ENCODE results near the gene GPBP1L1. TPM values are rescaled to one million over a fixed set of nuclear protein-coding genes. Genes with fewer than 3 reads are reported as not detected.
A peak's percentile ranks its signal among the peaks of the same experiment; 100 is the strongest.

The GPBP1L1 gene
- total RNA-seq, 2 experiments from 2014 or later: 116 to 125 TPM

DNA sequence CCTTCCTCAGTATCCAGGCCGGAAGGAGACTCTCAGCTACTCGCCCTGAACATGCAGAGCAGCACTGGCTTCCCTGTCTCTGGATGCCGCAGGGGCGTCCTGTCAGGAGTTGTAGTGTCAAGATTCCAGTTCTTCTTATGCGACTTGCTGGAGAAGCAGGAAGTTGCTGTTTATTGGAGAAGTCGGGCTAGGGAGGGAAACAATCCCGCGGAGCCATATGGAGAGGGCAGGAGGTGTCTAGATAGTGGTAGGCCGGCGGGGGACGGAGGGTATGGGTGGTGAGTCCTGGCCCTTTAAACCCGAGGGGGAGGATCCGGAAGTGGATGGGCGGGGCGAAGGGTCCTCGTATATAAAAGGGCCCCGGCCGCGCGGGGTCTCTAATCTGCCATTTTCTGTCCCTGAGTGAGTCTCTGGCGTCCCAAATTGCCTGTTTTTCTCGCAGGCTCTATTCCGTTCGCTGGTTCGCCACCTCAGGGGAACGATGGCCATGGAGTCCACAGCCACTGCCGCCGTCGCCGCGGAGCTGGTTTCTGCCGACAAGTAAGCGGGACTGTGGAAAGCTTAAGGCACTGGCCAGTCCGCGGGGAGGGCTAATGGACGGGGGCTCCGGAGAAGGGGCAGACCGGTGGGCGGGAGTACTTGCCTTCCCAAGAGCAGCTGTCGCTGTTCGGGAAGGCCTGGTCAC, 102.5 kb downstream of the GPBP1L1 start, which contains the start of gene NASP:
TSS of gene NASP (plus strand) at position 376 of the 685 bp plus-strand sequence. CDS start at position 482, 106 bp downstream.
- no peaks in the 10 kb centered on the region for H3K9me3 ChIP-seq (ENCODE audit: control insufficient read depth in 1 of 2, insufficient read depth in 1 of 2, low read length in 2 of 2)
- no peaks in the 10 kb centered on the region for H3K27me3 Mint-ChIP-seq
- H3K36me3 ChIP-seq (ENCODE audit: insufficient read depth, low read length): no peaks in the 10 kb centered on the region
- H3K4me1 Mint-ChIP-seq (ENCODE audit: low read depth): peaks cover 38% of the 10 kb centered on the region
- TF ChIP-seq, protein P1, sequence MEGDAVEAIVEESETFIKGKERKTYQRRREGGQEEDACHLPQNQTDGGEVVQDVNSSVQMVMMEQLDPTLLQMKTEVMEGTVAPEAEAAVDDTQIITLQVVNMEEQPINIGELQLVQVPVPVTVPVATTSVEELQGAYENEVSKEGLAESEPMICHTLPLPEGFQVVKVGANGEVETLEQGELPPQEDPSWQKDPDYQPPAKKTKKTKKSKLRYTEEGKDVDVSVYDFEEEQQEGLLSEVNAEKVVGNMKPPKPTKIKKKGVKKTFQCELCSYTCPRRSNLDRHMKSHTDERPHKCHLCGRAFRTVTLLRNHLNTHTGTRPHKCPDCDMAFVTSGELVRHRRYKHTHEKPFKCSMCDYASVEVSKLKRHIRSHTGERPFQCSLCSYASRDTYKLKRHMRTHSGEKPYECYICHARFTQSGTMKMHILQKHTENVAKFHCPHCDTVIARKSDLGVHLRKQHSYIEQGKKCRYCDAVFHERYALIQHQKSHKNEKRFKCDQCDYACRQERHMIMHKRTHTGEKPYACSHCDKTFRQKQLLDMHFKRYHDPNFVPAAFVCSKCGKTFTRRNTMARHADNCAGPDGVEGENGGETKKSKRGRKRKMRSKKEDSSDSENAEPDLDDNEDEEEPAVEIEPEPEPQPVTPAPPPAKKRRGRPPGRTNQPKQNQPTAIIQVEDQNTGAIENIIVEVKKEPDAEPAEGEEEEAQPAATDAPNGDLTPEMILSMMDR (IDR thresholded peaks at IDR 0.05): no peak
- H3K9me3 Mint-ChIP-seq: no peaks in the 10 kb centered on the region
- peak within 1 kb of the TSS; percentile 94 to 95 for H3K27ac ChIP-seq (ENCODE audit: low read depth in 1 of 2, low read length in 2 of 2)
- DNase-seq (peak; percentile 84 to 98 (median 92)), ATAC-seq (ENCODE audit: poor library complexity) (peak; percentile 53)
- H3K4me3 ChIP-seq (ENCODE audit: low read length): peak within 1 kb of the TSS; percentile 95
- CTCF ChIA-PET: interaction anchor here (0.6 to 2.4 kb wide), 4 partner anchors 58 to 102 kb away, joined by 3 to 6 read pairs (median 4); partner anchors contain the start of genes GPBP1L1 and PRDX1
- peaks cover 16% of the 10 kb centered on the region for H3K36me3 Mint-ChIP-seq (ENCODE audit: low read depth)
- intact Hi-C loops (cut with DNase I, micrococcal nuclease): loop anchor here (1.0 to 10.0 kb wide), 12 partner anchors 17 to 1879 kb away; partner anchors contain the start of genes BTBD19 (in 2 of the 2), DYNLT4 (in 2 of the 2), MUTYH (in 2 of the 2) and PLK3 (in 2 of the 2)
- POLR2A ChIA-PET: interaction anchor here (0.7 to 5.0 kb wide), 13 partner anchors 33 to 862 kb away, joined by 3 to 65 read pairs (median 11); partner anchors contain the start of genes AKR1A1, CCDC163, GPBP1L1 and HECTD3
- H3K27ac Mint-ChIP-seq: peak within 1 kb of the TSS; percentile 93
- H3K4me1 ChIP-seq (ENCODE audit: insufficient read depth, low read length): peaks cover 39% of the 10 kb centered on the region
- no peaks in the 10 kb centered on the region for H3K27me3 ChIP-seq (ENCODE audit: control insufficient read depth in 1 of 2, insufficient read depth in 2 of 2, low read length in 2 of 2)
- peak within 1 kb of the TSS; percentile 94 for H3K4me3 Mint-ChIP-seq

DNA sequence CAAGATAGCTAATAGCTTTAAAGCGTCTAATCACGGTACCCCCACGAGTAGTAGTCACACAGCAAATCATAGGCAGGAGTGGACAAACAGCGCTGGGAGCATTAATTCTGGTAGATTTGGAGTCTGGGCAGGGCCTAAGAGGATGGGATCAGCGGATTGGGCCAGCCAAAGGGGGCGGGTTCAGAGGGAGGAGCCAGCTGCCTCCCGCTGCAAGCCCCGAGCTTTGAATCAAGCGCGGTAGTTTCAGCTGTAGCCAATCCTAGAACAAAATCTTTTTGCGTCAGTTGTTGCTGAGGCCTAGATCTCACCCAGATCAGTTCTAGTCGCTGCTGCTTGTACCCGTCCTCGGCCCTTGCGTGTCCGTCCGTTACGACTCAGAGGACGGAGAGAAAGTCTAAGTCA, 103.1 kb downstream of the GPBP1L1 start:
- peak overlapping the region; percentile 95 for H3K4me3 ChIP-seq (ENCODE audit: low read length)
- ATAC-seq (ENCODE audit: poor library complexity): peak; percentile 74
- H3K36me3 ChIP-seq (ENCODE audit: insufficient read depth, low read length): no peaks in the 10 kb centered on the region
- Mint-ChIP-seq H3K4me3 (peak overlapping the region; percentile 94), H3K27me3 (no peaks in the 10 kb centered on the region), H3K9me3 (no peaks in the 10 kb centered on the region), H3K36me3 (ENCODE audit: low read depth) (peaks cover 16% of the 10 kb centered on the region), H3K4me1 (ENCODE audit: low read depth) (peaks cover 36% of the 10 kb centered on the region), H3K27ac (peak overlapping the region; percentile 93)
- H3K4me1 ChIP-seq (ENCODE audit: insufficient read depth, low read length): peaks cover 36% of the 10 kb centered on the region
- no peaks in the 10 kb centered on the region for H3K9me3 ChIP-seq (ENCODE audit: control insufficient read depth in 1 of 2, insufficient read depth in 1 of 2, low read length in 2 of 2)
- peak overlapping the region; percentile 94 to 95 for H3K27ac ChIP-seq (ENCODE audit: low read depth in 1 of 2, low read length in 2 of 2)
- ChIA-PET POLR2A (interaction anchor here (0.6 to 5.0 kb wide), 17 partner anchors 10 to 861 kb away, joined by 3 to 65 read pairs (median 4); partner anchors contain the start of genes AKR1A1, CCDC163, GPBP1L1 and HECTD3), CTCF (interaction anchor here (0.8 kb wide), 1 partner anchor 62 kb away, joined by 3 read pairs; the partner anchor contains the start of gene PRDX1)
- DNase-seq: peak; percentile 88 to 98 (median 92)
- no peaks in the 10 kb centered on the region for H3K27me3 ChIP-seq (ENCODE audit: control insufficient read depth in 1 of 2, insufficient read depth in 2 of 2, low read length in 2 of 2)
- intact Hi-C loops (cut with DNase I, micrococcal nuclease): loop anchor here (1.0 to 10.0 kb wide), 8 partner anchors 32 to 1878 kb away; partner anchors contain the start of genes BTBD19 (in 2 of the 2), DYNLT4 (in 2 of the 2), MUTYH (in 2 of the 2) and PLK3 (in 2 of the 2)
- TF ChIP-seq, protein P1 (IDR thresholded peaks at IDR 0.05): no peak

Other genes starting within 250 kb of the GPBP1L1 start
- 1 to 10 TPM; 2.8 to 3.4 TPM for gene TESK2, start 195.4 kb downstream of the GPBP1L1 start, total RNA-seq
- under 1 TPM; 0.42 to 0.58 TPM for gene CCDC163, start 186.5 kb downstream of the GPBP1L1 start, total RNA-seq
- under 1 TPM; 0.27 to 0.81 TPM for gene MMACHC, start 186.2 kb downstream of the GPBP1L1 start, total RNA-seq
- gene PRDX1, start 164.6 kb downstream of the GPBP1L1 start, total RNA-seq: 10 to 100 TPM; 18.1 to 24.1 TPM
- 10 to 100 TPM; 25.3 to 31.0 TPM for gene AKR1A1, start 135.7 kb downstream of the GPBP1L1 start, total RNA-seq
- gene NASP, start 102.5 kb downstream of the GPBP1L1 start, total RNA-seq: 100 to 1,000 TPM; 110 to 112 TPM
- gene CCDC17, start 62.5 kb downstream of the GPBP1L1 start, total RNA-seq: 1 to 10 TPM; 2.1 to 2.3 TPM
- 1 to 10 TPM; 5.6 to 6.3 TPM for gene TMEM69, start 1.6 kb upstream of the GPBP1L1 start, total RNA-seq
- gene IPP, start 64.1 kb upstream of the GPBP1L1 start, total RNA-seq: 1 to 10 TPM; 6.0 to 6.6 TPM
- gene MAST2, start 117.1 kb upstream of the GPBP1L1 start, total RNA-seq: 1 to 10 TPM; 5.7 to 6.5 TPM

Measured in CD4-positive, alpha-beta T cell (primary cell).